CD4-positive, alpha-beta memory T cell (primary cell): ENCODE data around the gene SEMA3G. TPM values are rescaled to one million over a fixed set of nuclear protein-coding genes. Genes with fewer than 3 reads are reported as not detected.
A peak's percentile ranks its signal among the peaks of the same experiment; 100 is the strongest.

ENCODE experiments used
- CTCF ChIA-PET: fragments of 350-600 bp; sonication (Branson Sonifier 250); formaldehyde crosslinking; loops from one replicate; lab custom pipeline; 2021; ENCODE audit warnings: inconsistent platforms; ENCODE audit not compliant: partially characterized antibody; lab: Charles Lee
- POLR2A ChIA-PET: fragments of 350-600 bp; sonication (Branson Sonifier 250); formaldehyde crosslinking; loops from one replicate; lab custom pipeline; 2021; ENCODE audit not compliant: partially characterized antibody; lab: Charles Lee
- DNase-seq, 5 donors: peaks; one replicate each; pipeline versions ENCODE4 v3.0.0 to v3.0.0-alpha.2; 2020 to 2022; ENCODE audit warnings: mixed read lengths in 1 of 5
- H3K27ac ChIP-seq: one replicate; pipeline ENCODE4 v1.7.0; 2013; ENCODE audit warnings: low read depth, low read length
- H3K27me3 ChIP-seq: 2 replicates; pipeline ENCODE4 v1.7.0; 2013; ENCODE audit warnings: mild to moderate bottlenecking, low read length, moderate library complexity; ENCODE audit not compliant: insufficient read depth
- H3K36me3 ChIP-seq: 2 replicates; pipeline ENCODE4 v1.7.0; 2013; ENCODE audit warnings: mild to moderate bottlenecking, low read length, moderate library complexity; ENCODE audit not compliant: insufficient read depth
- H3K4me1 ChIP-seq: 2 replicates; pipeline ENCODE4 v1.7.0; 2013; ENCODE audit warnings: mild to moderate bottlenecking, low read length, moderate library complexity; ENCODE audit not compliant: insufficient read depth
- H3K4me3 ChIP-seq, 2 donors: one replicate each; pipeline ENCODE4 v1.7.0; 2013; ENCODE audit warnings: low read length in 2 of 2, mild to moderate bottlenecking in 1 of 2
- H3K9me3 ChIP-seq, 2 donors: one replicate each; pipeline ENCODE4 v1.7.0; 2013; ENCODE audit warnings: low read length in 2 of 2, control low read depth in 1 of 2; ENCODE audit not compliant: control insufficient read depth in 1 of 2
- H3K27ac Mint-ChIP-seq, 7 donors: one replicate each; pipeline ENCODE4 v1.8.0; 2020 to 2021; ENCODE audit warnings: mixed read lengths in 7 of 7, mild to moderate bottlenecking in 6 of 7, inconsistent platforms in 3 of 7, moderate library complexity in 3 of 7
- H3K27me3 Mint-ChIP-seq, 2 donors: one replicate each; pipeline ENCODE4 v1.8.0; 2020 to 2021; ENCODE audit warnings: mixed read lengths in 2 of 2
- H3K36me3 Mint-ChIP-seq, 2 donors: one replicate each; pipeline ENCODE4 v1.8.0; 2020 to 2021; ENCODE audit warnings: mixed read lengths in 2 of 2, inconsistent platforms in 1 of 2, mild to moderate bottlenecking in 1 of 2
- H3K4me1 Mint-ChIP-seq, 4 donors: one replicate each; pipeline ENCODE4 v1.8.0; 2020 to 2021; ENCODE audit warnings: mixed read lengths in 4 of 4, mild to moderate bottlenecking in 1 of 4
- H3K4me3 Mint-ChIP-seq, 8 donors: one replicate each; pipeline ENCODE4 v1.8.0; 2020 to 2021; ENCODE audit warnings: mixed read lengths in 8 of 8, mild to moderate bottlenecking in 7 of 8, moderate library complexity in 6 of 8, inconsistent platforms in 3 of 8
- H3K9me3 Mint-ChIP-seq, 8 donors: one replicate each; pipeline ENCODE4 v1.8.0; 2020 to 2021; ENCODE audit warnings: mixed read lengths in 8 of 8, mild to moderate bottlenecking in 5 of 8, inconsistent platforms in 3 of 8, moderate library complexity in 1 of 8
- intact Hi-C: fragments of 100-400 bp; cut with micrococcal nuclease; formaldehyde crosslinking; loops from one replicate; pipeline ENCODE4 v1.15.1; 2023
- polyA plus RNA-seq, 2 donors: library from polyadenylated mRNA; unstranded; fragments of 300-500 nt; fragmentation: Illumina TruSeq; gene quantifications; one replicate each; pipeline ENCODE4 v1.2.3, GENCODE V29; 2021
- total RNA-seq, 2 experiments: library from RNA; stranded (reverse); gene quantifications; one replicate each; pipeline ENCODE4 v1.2.3, GENCODE V29; 2021

SEMA3G gene
- total and polyA plus RNA-seq, 4 experiments from 2014 or later, result 0.17 to 0.29 (median 0.22) TPM; not detected in 1

GRCh38 chr3:52437326-52438103 lies 7.4 kb downstream of the SEMA3G start:
- H3K4me3 ChIP-seq, result no peak overlapping the region
- POLR2A ChIA-PET, result no interaction called here
- H3K27me3 Mint-ChIP-seq, result no peaks in the 10 kb centered on the region
- peaks cover 11% of the 10 kb centered on the region for H3K4me1 ChIP-seq
- no peak overlapping the region for H3K27ac Mint-ChIP-seq
- no peak for DNase-seq
- H3K36me3 Mint-ChIP-seq, result no peaks in the 10 kb centered on the region
- CTCF ChIA-PET, result no interaction called here
- no peaks in the 10 kb centered on the region for H3K27me3 ChIP-seq
- peaks cover 3 to 6% (median 5%) of the 10 kb centered on the region in 4 donors for H3K4me1 Mint-ChIP-seq
- H3K4me3 Mint-ChIP-seq, result no peak overlapping the region
- H3K9me3 Mint-ChIP-seq, result no peaks in the 10 kb centered on the region
- H3K36me3 ChIP-seq, result no peaks in the 10 kb centered on the region
- no peaks in the 10 kb centered on the region for H3K9me3 ChIP-seq
- no peak overlapping the region for H3K27ac ChIP-seq
- intact Hi-C loops, result no loop called here

GRCh38 chr3:52436500-52437149 lies 8.3 kb downstream of the SEMA3G start:
- no peaks in the 10 kb centered on the region for H3K27me3 Mint-ChIP-seq

DNA sequence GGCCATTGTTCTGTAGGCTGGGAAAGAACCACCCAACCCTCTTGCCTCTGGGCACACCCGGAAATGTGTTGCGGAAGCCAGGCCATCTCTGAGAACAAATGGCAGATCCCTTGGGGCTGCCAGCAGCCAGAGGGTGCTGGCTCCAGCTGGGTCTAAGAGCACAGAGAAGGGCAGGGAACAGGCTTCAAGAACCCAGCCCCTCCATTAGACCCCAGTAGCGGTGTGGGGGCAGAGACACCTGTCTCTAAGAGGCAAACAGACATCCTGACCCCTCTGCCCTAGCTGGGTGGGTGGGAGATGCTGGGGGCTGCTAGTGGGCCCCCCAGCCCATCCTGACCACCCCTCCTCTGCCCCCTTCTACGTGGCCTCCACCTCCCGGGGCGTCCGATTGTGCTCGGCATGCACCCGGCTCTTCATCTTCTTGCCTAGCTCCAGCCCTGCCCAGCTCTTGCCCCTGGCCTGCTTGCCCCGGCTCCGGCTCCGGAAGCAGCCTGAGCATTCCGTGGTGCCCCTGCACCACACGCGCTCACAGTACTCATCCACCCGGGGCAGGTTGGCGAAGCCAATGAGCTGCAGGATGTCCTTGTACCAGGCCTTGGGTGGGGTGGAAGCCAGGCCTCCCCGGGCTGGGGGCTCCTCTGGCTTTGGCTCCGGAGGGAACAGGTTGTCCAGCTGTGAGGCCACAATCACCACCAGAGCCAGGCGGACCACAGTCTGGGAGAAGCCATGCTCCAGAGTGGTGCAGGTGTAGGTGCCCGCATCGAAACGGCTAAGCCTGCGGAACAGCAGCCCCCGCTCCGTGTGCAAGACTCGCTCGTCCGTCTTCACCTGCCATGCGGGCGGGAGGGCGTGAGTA lies 9.4 kb downstream of the SEMA3G start:
- peaks cover 17% of the 10 kb centered on the region for H3K4me1 ChIP-seq
- H3K27ac Mint-ChIP-seq, result no peak overlapping the region
- intact Hi-C loops, result no loop called here
- no peaks in the 10 kb centered on the region for H3K36me3 Mint-ChIP-seq
- no peaks in the 10 kb centered on the region for H3K27me3 Mint-ChIP-seq
- peaks cover 4 to 14% (median 5%) of the 10 kb centered on the region in 4 donors for H3K4me1 Mint-ChIP-seq
- H3K4me3 ChIP-seq, result no peak overlapping the region
- no peak for DNase-seq
- H3K4me3 Mint-ChIP-seq, result no peak overlapping the region
- H3K9me3 ChIP-seq, result no peaks in the 10 kb centered on the region
- CTCF ChIA-PET, result interaction anchor here (5.9 kb wide), 1 partner anchor 11 kb away, joined by 51 read pairs; the partner anchor contains the start of gene SEMA3G
- no peaks in the 10 kb centered on the region for H3K9me3 Mint-ChIP-seq
- H3K27me3 ChIP-seq, result no peaks in the 10 kb centered on the region
- POLR2A ChIA-PET, result interaction anchor here (1.0 kb wide), 1 partner anchor 23 kb away, joined by 6 read pairs; no protein-coding TSS in a partner anchor
- no peaks in the 10 kb centered on the region for H3K36me3 ChIP-seq
- H3K27ac ChIP-seq, result no peak overlapping the region

More at GRCh38 chr3:52436500-52437149, 8.3 kb downstream of the SEMA3G start:
- no peak for DNase-seq
- CTCF ChIA-PET, result no interaction called here
- Mint-ChIP-seq H3K4me1 (peaks cover 4 to 13% (median 5%) of the 10 kb centered on the region in 4 donors), H3K9me3 (no peaks in the 10 kb centered on the region), H3K4me3 (no peak overlapping the region), H3K36me3 (no peaks in the 10 kb centered on the region), H3K27ac (no peak overlapping the region)
- H3K36me3 ChIP-seq, result no peaks in the 10 kb centered on the region
- POLR2A ChIA-PET, result no interaction called here
- intact Hi-C loops, result no loop called here
- no peak overlapping the region for H3K27ac ChIP-seq
- H3K9me3 ChIP-seq, result no peaks in the 10 kb centered on the region
- no peaks in the 10 kb centered on the region for H3K27me3 ChIP-seq
- peaks cover 17% of the 10 kb centered on the region for H3K4me1 ChIP-seq
- H3K4me3 ChIP-seq, result no peak overlapping the region

DNA sequence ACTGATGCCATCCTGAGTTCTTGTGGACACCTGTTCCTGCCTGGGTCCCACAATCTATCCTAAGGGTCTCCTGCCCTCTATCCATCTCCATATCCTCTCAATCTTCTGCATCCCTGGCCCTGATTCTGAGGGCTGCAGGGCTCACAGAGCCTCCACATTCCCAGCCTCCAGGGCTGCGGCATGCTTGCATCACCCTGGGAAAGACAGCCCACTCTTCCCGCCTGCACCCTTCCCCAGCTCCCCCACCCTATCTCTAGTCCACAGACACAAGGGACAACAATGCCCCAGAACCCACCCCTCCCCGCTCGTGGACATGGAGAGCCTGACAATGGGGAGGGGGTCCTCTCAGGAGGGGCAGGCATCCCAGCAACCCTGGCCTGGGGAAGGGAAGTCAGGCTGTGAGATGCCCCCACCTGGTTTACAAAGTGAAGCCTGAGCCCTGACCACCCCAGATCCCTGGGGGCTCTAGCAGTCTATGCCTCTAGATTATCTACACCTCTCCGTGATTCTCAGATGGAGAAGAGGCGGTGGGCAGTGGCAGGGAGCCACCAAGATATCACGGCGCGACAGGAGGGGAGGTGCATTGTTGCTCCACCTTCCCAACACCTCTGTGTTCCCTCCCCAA lies 10.3 kb downstream of the SEMA3G start:
- Histone ChIP-seq H3K4me3 (no peak overlapping the region), H3K27me3 (no peaks in the 10 kb centered on the region), H3K27ac (no peak overlapping the region), H3K4me1 (peaks cover 17% of the 10 kb centered on the region), H3K36me3 (no peaks in the 10 kb centered on the region), H3K9me3 (no peaks in the 10 kb centered on the region)
- DNase-seq, result peak in 1 of 5 donors; percentile 22
- H3K4me1 Mint-ChIP-seq, result peaks cover 4 to 14% (median 5%) of the 10 kb centered on the region in 4 donors
- ChIA-PET CTCF (interaction anchor here (5.9 kb wide), 1 partner anchor 12 kb away, joined by 51 read pairs; the partner anchor contains the start of gene SEMA3G), POLR2A (no interaction called here)
- no peak overlapping the region for H3K4me3 Mint-ChIP-seq
- H3K27ac Mint-ChIP-seq, result no peak overlapping the region
- H3K9me3 Mint-ChIP-seq, result no peaks in the 10 kb centered on the region
- no peaks in the 10 kb centered on the region for H3K36me3 Mint-ChIP-seq
- intact Hi-C loops, result no loop called here
- no peaks in the 10 kb centered on the region for H3K27me3 Mint-ChIP-seq

- intact Hi-C loops, result no loop called here
- no peak overlapping the region for H3K4me3 ChIP-seq
- peak overlapping the region in 1 of 7 donors; percentile 54 for H3K27ac Mint-ChIP-seq
- POLR2A ChIA-PET, result no interaction called here
- peaks cover 4 to 14% (median 5%) of the 10 kb centered on the region in 4 donors for H3K4me1 Mint-ChIP-seq
- peaks cover 17% of the 10 kb centered on the region for H3K4me1 ChIP-seq
- no peaks in the 10 kb centered on the region for H3K27me3 ChIP-seq
- H3K36me3 Mint-ChIP-seq, result no peaks in the 10 kb centered on the region
- CTCF ChIA-PET, result interaction anchor here (4.0 to 5.9 kb wide), 2 partner anchors 13 to 21 kb away, joined by 19 to 51 read pairs; partner anchors contain the start of gene SEMA3G
- no peaks in the 10 kb centered on the region for H3K9me3 ChIP-seq
- H3K4me3 Mint-ChIP-seq, result no peak overlapping the region
- H3K9me3 Mint-ChIP-seq, result no peaks in the 10 kb centered on the region
- no peaks in the 10 kb centered on the region for H3K27me3 Mint-ChIP-seq
- no peak for DNase-seq
- no peak overlapping the region for H3K27ac ChIP-seq
- no peaks in the 10 kb centered on the region for H3K36me3 ChIP-seq
Measured at GRCh38 chr3:52433996-52434479, 10.9 kb downstream of the SEMA3G start.

GRCh38 chr3:52433328-52433995 lies 11.4 kb downstream of the SEMA3G start:
- ChIA-PET CTCF (interaction anchor here (4.0 to 5.9 kb wide), 2 partner anchors 13 to 20 kb away, joined by 19 to 51 read pairs; partner anchors contain the start of gene SEMA3G), POLR2A (no interaction called here)
- H3K36me3 Mint-ChIP-seq, result no peaks in the 10 kb centered on the region
- H3K36me3 ChIP-seq, result no peaks in the 10 kb centered on the region
- no peaks in the 10 kb centered on the region for H3K9me3 ChIP-seq
- no peak overlapping the region for H3K4me3 ChIP-seq
- H3K4me3 Mint-ChIP-seq, result no peak overlapping the region
- no peak for DNase-seq
- no peaks in the 10 kb centered on the region for H3K9me3 Mint-ChIP-seq
- no peaks in the 10 kb centered on the region for H3K27me3 Mint-ChIP-seq
- intact Hi-C loops, result no loop called here
- peaks cover 4 to 14% (median 5%) of the 10 kb centered on the region in 4 donors for H3K4me1 Mint-ChIP-seq
- H3K4me1 ChIP-seq, result peaks cover 17% of the 10 kb centered on the region
- no peak overlapping the region for H3K27ac ChIP-seq
- H3K27ac Mint-ChIP-seq, result peak overlapping the region in 4 of 7 donors; percentile 2 to 73 (median 35)
- no peaks in the 10 kb centered on the region for H3K27me3 ChIP-seq
